Hepatocyte (in vitro differentiated cells): ENCODE results near the gene PDIA2. TPM values are rescaled to one million over a fixed set of nuclear protein-coding genes. Genes with fewer than 3 reads are reported as not detected.
"Not testable (repeated sequence)": the region's sequence is repeated elsewhere in the genome, so short reads cannot be mapped to it uniquely, and the experiment has no call there.

Source experiments
- DNase-seq: peaks from one replicate; pipeline ENCODE4 v3.0.0-alpha.2; 2016; ENCODE audit warnings: low spot score
- H2AFZ ChIP-seq: fragments of 200-600 bp; sonication (generic); 2 replicates; pipeline ENCODE4 v1.6.0; 2016; ENCODE audit warnings: antibody characterized with exemption, mild to moderate bottlenecking
- H3K27ac ChIP-seq: fragments of 200-600 bp; sonication (generic); 2 replicates; pipeline ENCODE4 v1.5.1; 2016; ENCODE audit warnings: mild to moderate bottlenecking
- H3K27me3 ChIP-seq: fragments of 200-600 bp; sonication (generic); 2 replicates; pipeline ENCODE4 v1.6.1; 2016
- H3K36me3 ChIP-seq: fragments of 200-600 bp; sonication (generic); replicated peaks from 2 replicates; pipeline ENCODE4 v1.5.1; 2016; ENCODE audit warnings: low read depth; ENCODE audit not compliant: insufficient read depth
- H3K4me1 ChIP-seq: fragments of 200-600 bp; sonication (generic); 2 replicates; pipeline ENCODE4 v1.5.1; 2016; ENCODE audit warnings: mild to moderate bottlenecking, moderate library complexity; ENCODE audit not compliant: insufficient read depth
- H3K4me2 ChIP-seq: fragments of 200-600 bp; sonication (generic); 2 replicates; pipeline ENCODE4 v1.6.0; 2016
- H3K4me3 ChIP-seq: fragments of 200-600 bp; sonication (generic); 2 replicates; pipeline ENCODE4 v1.5.1; 2016; ENCODE audit warnings: mild to moderate bottlenecking
- H3K79me2 ChIP-seq: fragments of 200-600 bp; sonication (generic); 2 replicates; pipeline ENCODE4 v1.6.0; 2017; ENCODE audit warnings: mild to moderate bottlenecking
- H3K9me2 ChIP-seq: fragments of 200-600 bp; sonication (generic); replicated peaks from 2 replicates; pipeline ENCODE4 v1.6.0; 2017; ENCODE audit warnings: mild to moderate bottlenecking; ENCODE audit not compliant: insufficient read depth
- H3K9me3 ChIP-seq: fragments of 200-600 bp; sonication (generic); 2 replicates; pipeline ENCODE4 v1.5.1; 2016; ENCODE audit warnings: low read depth, mild to moderate bottlenecking
- H4K20me1 ChIP-seq: fragments of 200-600 bp; sonication (generic); 2 replicates; pipeline ENCODE4 v1.6.0; 2016; ENCODE audit warnings: mild to moderate bottlenecking; ENCODE audit not compliant: insufficient read depth, poor library complexity, severe bottlenecking
- EZH2 ChIP-seq: fragments of 200-600 bp; sonication (generic); IDR thresholded peaks from 2 replicates; pipeline ENCODE4 v1.6.1; 2016; ENCODE audit warnings: antibody characterized with exemption, mild to moderate bottlenecking, borderline replicate concordance
- EZH2phosphoT487 ChIP-seq: fragments of 200-600 bp; sonication (generic); IDR thresholded peaks from one replicate; pipeline ENCODE4 v1.6.1; 2018; ENCODE audit warnings: antibody characterized with exemption, mild to moderate bottlenecking, low read depth, moderate library complexity; ENCODE audit not compliant: unreplicated experiment, severe bottlenecking
- WGBS: methylation state at CpG from one replicate; pipeline ENCODE4 v1.1.6; 2016; ENCODE audit warnings: low lambda C conversion rate; ENCODE audit errors: missing lambda C conversion rate; 5-methylcytosine and 5-hydroxymethylcytosine counted together
- polyA plus RNA-seq: library from polyadenylated mRNA; unstranded; fragments of >200 nt; fragmentation: Nextera tagmentation; extraction: Ambion mirVana; gene quantifications from 2 replicates; pipeline ENCODE4 v1.2.1, GENCODE V29; 2016
- total RNA-seq: library from RNA; depleted of rRNA; stranded (reverse); fragments of >200 nt; gene quantifications from 2 replicates; pipeline ENCODE4 v1.2.3, GENCODE V29; 2014
- TF ChIP-seq, protein P1 (sequence below): fragments of 200-600 bp; sonication (generic); IDR thresholded peaks from 2 replicates; pipeline ENCODE4 v1.5.1; 2016; ENCODE audit warnings: antibody characterized with exemption, mild to moderate bottlenecking; ENCODE audit not compliant: poor library complexity

The PDIA2 gene
- total and polyA plus RNA-seq, 2 experiments from 2014 or later = 0.47 TPM; not detected in 1

DNA sequence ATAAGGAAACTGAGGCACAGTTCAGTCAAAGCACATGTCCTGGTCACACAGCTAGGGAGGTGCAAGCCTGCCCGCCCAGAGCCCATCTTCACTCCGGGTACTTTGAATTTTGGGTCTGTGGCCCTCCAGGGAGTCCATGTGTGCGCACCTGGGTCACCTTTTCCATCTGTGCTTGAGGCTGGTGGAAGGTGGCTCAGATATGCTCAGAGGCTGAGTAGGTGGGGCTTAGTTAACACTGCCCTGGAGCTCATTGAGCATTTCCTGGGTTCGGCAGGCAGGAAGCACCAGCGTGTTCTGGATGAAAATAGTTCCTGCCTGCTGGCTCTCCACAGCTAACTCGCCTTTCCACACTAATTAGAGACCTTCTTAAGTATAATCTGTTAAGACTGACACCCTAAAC is 29.1 kb upstream of the PDIA2 start:
- Histone ChIP-seq H3K79me2 (peaks cover 13% of the 10 kb centered on the region), H3K4me2 (no peak overlapping the region), H3K4me3 (no peak overlapping the region), H3K27ac (no peak overlapping the region), H3K9me3 (no peaks in the 10 kb centered on the region), H3K27me3 (no peaks in the 10 kb centered on the region), H2AFZ (no peak overlapping the region), H4K20me1 (no peaks in the 10 kb centered on the region), H3K9me2 (no peaks in the 10 kb centered on the region), H3K4me1 (peaks cover 15% of the 10 kb centered on the region), H3K36me3 (no peaks in the 10 kb centered on the region)
- no peak for DNase-seq
- no peak for TF ChIP-seq EZH2
- TF ChIP-seq, protein P1, sequence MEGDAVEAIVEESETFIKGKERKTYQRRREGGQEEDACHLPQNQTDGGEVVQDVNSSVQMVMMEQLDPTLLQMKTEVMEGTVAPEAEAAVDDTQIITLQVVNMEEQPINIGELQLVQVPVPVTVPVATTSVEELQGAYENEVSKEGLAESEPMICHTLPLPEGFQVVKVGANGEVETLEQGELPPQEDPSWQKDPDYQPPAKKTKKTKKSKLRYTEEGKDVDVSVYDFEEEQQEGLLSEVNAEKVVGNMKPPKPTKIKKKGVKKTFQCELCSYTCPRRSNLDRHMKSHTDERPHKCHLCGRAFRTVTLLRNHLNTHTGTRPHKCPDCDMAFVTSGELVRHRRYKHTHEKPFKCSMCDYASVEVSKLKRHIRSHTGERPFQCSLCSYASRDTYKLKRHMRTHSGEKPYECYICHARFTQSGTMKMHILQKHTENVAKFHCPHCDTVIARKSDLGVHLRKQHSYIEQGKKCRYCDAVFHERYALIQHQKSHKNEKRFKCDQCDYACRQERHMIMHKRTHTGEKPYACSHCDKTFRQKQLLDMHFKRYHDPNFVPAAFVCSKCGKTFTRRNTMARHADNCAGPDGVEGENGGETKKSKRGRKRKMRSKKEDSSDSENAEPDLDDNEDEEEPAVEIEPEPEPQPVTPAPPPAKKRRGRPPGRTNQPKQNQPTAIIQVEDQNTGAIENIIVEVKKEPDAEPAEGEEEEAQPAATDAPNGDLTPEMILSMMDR = no peak
- no peak for TF ChIP-seq EZH2phosphoT487
- WGBS = 96% methylated on average over 6 of the region's 6 CpGs

DNA sequence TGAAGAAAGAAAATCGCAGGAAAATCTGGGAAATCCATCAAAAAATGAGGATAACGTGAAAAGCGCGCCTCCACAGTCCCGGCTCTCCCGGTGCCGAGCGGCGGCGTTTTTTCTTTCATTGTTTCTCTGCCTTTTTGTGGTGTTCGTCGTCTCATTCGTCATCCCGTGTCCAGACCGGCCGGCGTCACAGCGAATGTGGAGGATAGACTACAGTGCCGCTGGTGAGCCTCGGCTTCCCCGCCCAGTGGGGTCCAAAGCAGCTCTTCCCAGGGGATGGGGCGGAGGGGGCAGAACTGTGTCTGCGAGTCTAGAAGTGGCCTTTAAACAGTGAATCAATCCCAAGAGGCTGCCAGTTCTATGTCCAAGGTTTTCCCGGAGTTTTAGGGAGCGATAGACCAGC is 28.5 kb upstream of the PDIA2 start:
- Histone ChIP-seq H3K27ac (no peak overlapping the region), H2AFZ (no peak overlapping the region), H3K9me2 (no peaks in the 10 kb centered on the region), H3K79me2 (peaks cover 8% of the 10 kb centered on the region), H3K36me3 (no peaks in the 10 kb centered on the region), H3K27me3 (no peaks in the 10 kb centered on the region), H3K9me3 (no peaks in the 10 kb centered on the region), H3K4me1 (peaks cover 15% of the 10 kb centered on the region), H4K20me1 (no peaks in the 10 kb centered on the region), H3K4me2 (no peak overlapping the region), H3K4me3 (no peak overlapping the region)
- WGBS = over 99% methylated on average over 24 of the region's 25 CpGs
- TF ChIP-seq, protein P1 = no peak
- TF ChIP-seq EZH2phosphoT487 (no peak), EZH2 (no peak)
- DNase-seq = no peak

DNA sequence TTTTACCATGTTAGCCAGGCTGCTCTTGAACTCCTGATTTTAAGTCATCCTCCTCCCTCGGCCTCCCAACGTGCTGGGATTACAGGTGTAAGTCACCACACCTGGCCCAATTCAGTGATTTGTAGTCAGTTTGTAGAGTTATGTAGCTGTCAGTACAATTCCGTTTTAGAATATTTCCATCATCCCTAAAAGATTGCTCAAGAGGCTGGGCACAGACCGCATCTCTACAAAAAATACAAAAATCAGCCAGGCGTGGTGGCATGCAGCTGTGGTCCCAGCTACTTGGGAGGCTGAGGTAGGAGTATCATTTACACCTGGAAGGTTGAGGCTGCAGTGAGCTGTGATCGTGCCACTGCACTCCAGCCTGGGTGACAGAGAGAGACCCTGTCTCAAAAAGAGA is 27.8 kb upstream of the PDIA2 start:
- Histone ChIP-seq H3K9me2 (no peaks in the 10 kb centered on the region), H3K9me3 (no peaks in the 10 kb centered on the region), H4K20me1 (no peaks in the 10 kb centered on the region), H3K4me2 (no peak overlapping the region), H2AFZ (no peak overlapping the region), H3K27ac (no peak overlapping the region), H3K4me1 (peaks cover 11% of the 10 kb centered on the region), H3K79me2 (peaks cover 7% of the 10 kb centered on the region), H3K36me3 (no peaks in the 10 kb centered on the region), H3K4me3 (no peak overlapping the region), H3K27me3 (no peaks in the 10 kb centered on the region)
- TF ChIP-seq, protein P1 = no peak
- no peak for TF ChIP-seq EZH2phosphoT487
- no peak for TF ChIP-seq EZH2
- DNase-seq = no peak
- over 99% methylated on average over 6 of the region's 6 CpGs for WGBS

DNA sequence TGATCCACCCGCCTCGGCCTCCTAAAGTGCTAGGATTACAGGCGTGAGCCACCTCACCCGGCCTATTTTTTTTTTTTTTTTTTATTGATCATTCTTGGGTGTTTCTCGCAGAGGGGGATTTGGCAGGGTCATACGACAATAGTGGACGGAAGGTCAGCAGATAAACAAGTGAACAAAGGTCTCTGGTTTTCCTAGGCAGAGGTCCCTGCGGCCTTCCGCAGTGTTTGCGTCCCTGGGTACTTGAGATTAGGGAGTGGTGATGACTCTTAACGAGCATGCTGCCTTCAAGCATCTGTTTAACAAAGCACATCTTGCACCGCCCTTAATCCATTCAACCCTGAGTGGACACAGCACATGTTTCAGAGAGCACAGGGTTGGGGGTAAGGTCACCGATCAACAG is 24.9 kb upstream of the PDIA2 start:
- H3K4me3 ChIP-seq, H4K20me1 ChIP-seq, H3K4me1 ChIP-seq, DNase-seq, H2AFZ ChIP-seq, H3K4me2 ChIP-seq, H3K36me3 ChIP-seq, H3K9me2 ChIP-seq, H3K9me3 ChIP-seq, H3K79me2 ChIP-seq, H3K27me3 ChIP-seq: not testable (repeated sequence)
- H3K27ac ChIP-seq = peak overlapping the region; percentile 31
- 63% methylated on average over 11 of the region's 13 CpGs for WGBS
